GM12878 (cell line): Measurements from ENCODE around the gene DERA. TPM values are rescaled to one million over a fixed set of nuclear protein-coding genes. Genes with fewer than 3 reads are reported as not detected.

ENCODE experiments used
- ATF7 ChIP-seq: fragments of 450-650 bp; IDR thresholded peaks from 2 replicates; pipeline ENCODE4 v1.6.1; 2016; ENCODE audit warnings: low read depth, mild to moderate bottlenecking
- BCL11A ChIP-seq: IDR thresholded peaks from 2 replicates; pipeline ENCODE4 v1.6.1; 2011; ENCODE audit warnings: low read depth, low read length
- CBFB ChIP-seq: IDR thresholded peaks from 2 replicates; pipeline ENCODE4 v1.6.1; 2016; ENCODE audit warnings: antibody characterized with exemption, low read depth
- CHD1 ChIP-seq: IDR thresholded peaks from 2 replicates; pipeline ENCODE4 v1.6.1; 2012; ENCODE audit warnings: low read depth, low read length, improper control_type of control experiment
- CHD2 ChIP-seq: IDR thresholded peaks from 2 replicates; pipeline ENCODE4 v1.6.1; 2011; ENCODE audit warnings: low read depth, low read length, improper control_type of control experiment, borderline replicate concordance
- DPF2 ChIP-seq: fragments of 450-650 bp; IDR thresholded peaks from 2 replicates; pipeline ENCODE4 v1.6.1; 2017; ENCODE audit warnings: mild to moderate bottlenecking
- ESRRA ChIP-seq: IDR thresholded peaks from 2 replicates; pipeline ENCODE4 v1.6.1; 2012; ENCODE audit warnings: mild to moderate bottlenecking, low read length, improper control_type of control experiment
- EZH2 ChIP-seq: IDR thresholded peaks from 2 replicates; pipeline ENCODE4 v1.6.1; 2012; ENCODE audit warnings: low read depth, mild to moderate bottlenecking, control low read depth, inconsistent platforms, low read length, borderline replicate concordance; ENCODE audit not compliant: control insufficient read depth
- GATAD2B ChIP-seq: fragments of 450-650 bp; conservative IDR thresholded peaks from 2 replicates; pipeline ENCODE4 v1.6.1; 2017; ENCODE audit warnings: low read depth, mild to moderate bottlenecking, moderate library complexity
- HDAC2 ChIP-seq: fragments of 200-600 bp; sonication (generic); IDR thresholded peaks from 2 replicates; pipeline ENCODE4 v1.6.1; 2017
- HDAC6 ChIP-seq: fragments of 200-600 bp; sonication (generic); IDR thresholded peaks from one replicate; pipeline ENCODE4 v1.8.0; 2017; ENCODE audit warnings: antibody characterized with exemption; ENCODE audit not compliant: unreplicated experiment
- JUND ChIP-seq: IDR thresholded peaks from 2 replicates; pipeline ENCODE4 v1.6.1; 2012; ENCODE audit warnings: low read depth, mild to moderate bottlenecking, low read length, improper control_type of control experiment, moderate library complexity
- MEF2A ChIP-seq: IDR thresholded peaks from 2 replicates; pipeline ENCODE4 v1.6.1; 2011; ENCODE audit warnings: low read depth, mild to moderate bottlenecking, low read length, moderate library complexity; ENCODE audit not compliant: insufficient read depth
- NRF1 ChIP-seq: conservative IDR thresholded peaks from 2 replicates; pipeline ENCODE4 v1.6.1; 2011; ENCODE audit warnings: mild to moderate bottlenecking, low read depth, low read length, improper control_type of control experiment
- PKNOX1 ChIP-seq: fragments of 450-650 bp; IDR thresholded peaks from 2 replicates; pipeline ENCODE4 v1.6.1; 2016; ENCODE audit warnings: mild to moderate bottlenecking
- POU2F2 ChIP-seq: IDR thresholded peaks from 3 replicates; pipeline ENCODE4 v1.6.1; 2011; ENCODE audit warnings: low read depth, mild to moderate bottlenecking, low read length, borderline replicate concordance
- RBBP5 ChIP-seq: fragments of 200-600 bp; sonication (generic); conservative IDR thresholded peaks from 2 replicates; pipeline ENCODE4 v1.6.1; 2016
- STAT3 ChIP-seq: IDR thresholded peaks from 2 replicates; pipeline ENCODE4 v1.6.1; 2011; ENCODE audit warnings: low read depth, low read length, improper control_type of control experiment
- TCF3 ChIP-seq: IDR thresholded peaks from 2 replicates; pipeline ENCODE4 v1.6.1; 2012; ENCODE audit warnings: low read depth, mild to moderate bottlenecking, low read length, borderline replicate concordance; ENCODE audit not compliant: insufficient read depth
- YY1 ChIP-seq: IDR thresholded peaks from 2 replicates; pipeline ENCODE4 v1.6.1; 2011; ENCODE audit warnings: low read depth, mild to moderate bottlenecking, low read length
- ZNF207 ChIP-seq: fragments of 450-650 bp; IDR thresholded peaks from 2 replicates; pipeline ENCODE4 v1.6.1; 2014; ENCODE audit warnings: antibody characterized with exemption, mild to moderate bottlenecking, borderline replicate concordance
- ZNF274 ChIP-seq: IDR thresholded peaks from one replicate; pipeline ENCODE4 v1.8.0; 2011; ENCODE audit not compliant: insufficient read length, insufficient read depth
- polyA plus RNA-seq, 11 experiments: library from polyadenylated mRNA; depleted of rRNA in 4 of 11; unstranded in 6 of 11; stranded (reverse) in 5 of 11; fragments of >200 nt; fragmentation: Nextera tagmentation in 4 of 11; fragmentation: Illumina TruSeq in 1 of 11; extraction: Ambion mirVana in 4 of 11; extraction: Trizol in 1 of 11; gene quantifications; 1 replicate in 1 of 11; 2 replicates in 10 of 11; pipeline versions ENCODE4 v1.2.1 to v1.2.3, GENCODE V29; 2011 to 2016; ENCODE audit warnings: inconsistent platforms in 2 of 11, missing spikeins in 2 of 11, low read depth in 1 of 11
- total RNA-seq, 4 experiments: library from RNA; depleted of rRNA in 3 of 4; stranded (reverse); fragments of >200 nt in 3 of 4; fragmentation: Illumina TruSeq in 1 of 4; extraction: Trizol in 1 of 4; gene quantifications; 2 replicates each; pipeline versions ENCODE4 v1.2.1 to v1.2.3, GENCODE V29; 2013 to 2021
- TF ChIP-seq, protein P1 (sequence below): fragments of 450-650 bp; IDR thresholded peaks from 2 replicates; pipeline ENCODE4 v1.6.1; 2014; ENCODE audit warnings: mild to moderate bottlenecking
- TF ChIP-seq, protein P2 (sequence below): IDR thresholded peaks from 2 replicates; pipeline ENCODE4 v1.6.1; 2012; ENCODE audit warnings: low read depth, low read length, improper control_type of control experiment
- TF ChIP-seq, protein P3 (sequence below): IDR thresholded peaks from 2 replicates; pipeline ENCODE4 v1.6.1; 2011; ENCODE audit warnings: mild to moderate bottlenecking, low read depth, low read length, moderate library complexity; ENCODE audit not compliant: insufficient replicate concordance
- TF ChIP-seq, protein P4 (sequence below): IDR thresholded peaks from 2 replicates; pipeline ENCODE4 v1.6.1; 2012; ENCODE audit warnings: low read depth, low read length, improper control_type of control experiment

DERA gene
- total and polyA plus RNA-seq, 10 of the 15 experiments (the other 5 are each of a cell fraction or from before 2014, with no cell fraction given), result 34.9 to 97.1 (median 40.8) TPM

DNA sequence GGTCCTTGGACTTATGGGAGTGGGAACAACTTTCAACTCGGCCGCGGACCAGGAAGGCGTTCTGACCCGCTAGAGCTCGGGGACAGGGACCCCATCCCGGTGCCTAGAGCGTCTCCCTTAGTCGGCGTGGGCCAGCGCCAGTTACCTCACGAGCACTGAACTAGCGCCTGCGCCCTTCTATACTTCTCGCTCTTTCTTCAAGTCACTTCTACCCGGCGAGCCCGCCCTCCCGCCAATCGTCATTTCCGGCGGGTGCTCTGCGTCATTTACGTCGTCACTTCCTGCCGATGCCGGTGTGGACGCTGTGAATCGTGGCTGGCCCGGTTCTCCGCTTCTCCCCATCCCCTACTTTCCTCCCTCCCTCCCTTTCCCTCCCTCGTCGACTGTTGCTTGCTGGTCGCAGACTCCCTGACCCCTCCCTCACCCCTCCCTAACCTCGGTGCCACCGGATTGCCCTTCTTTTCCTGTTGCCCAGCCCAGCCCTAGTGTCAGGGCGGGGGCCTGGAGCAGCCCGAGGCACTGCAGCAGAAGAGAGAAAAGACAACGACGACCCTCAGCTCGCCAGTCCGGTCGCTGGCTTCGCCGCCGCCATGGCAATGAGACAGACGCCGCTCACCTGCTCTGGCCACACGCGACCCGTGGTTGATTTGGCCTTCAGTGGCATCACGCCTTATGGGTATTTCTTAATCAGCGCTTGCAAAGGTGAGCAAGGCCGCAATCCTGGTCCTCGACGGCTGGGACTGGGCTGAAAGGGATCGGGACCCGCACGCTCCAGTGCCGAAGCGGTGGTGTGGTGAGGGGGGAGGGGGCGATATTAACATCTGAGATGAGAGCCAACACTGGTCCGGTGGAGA is 28.8 kb upstream of the DERA start, which contains the start of gene STRAP (continued):
- TF ChIP-seq GATAD2B (no peak; the same call in none of the 2 replicates), HDAC6 (no peak), BCL11A (no peak), YY1 (peak; percentile 56; the same call in 1 of the 2 replicates), STAT3 (no peak), CBFB (peak; percentile 70), TCF3 (0 out of 2 replicates have a peak, but pooled peaks have one; percentile 28), CHD2 (no peak), RBBP5 (no peak), ESRRA (no peak), NRF1 (peak; percentile 48; the same call in 1 of the 2 replicates), PKNOX1 (peak; percentile 85), EZH2 (no peak), ZNF207 (no peak; the same call in 1 of the 2 replicates), CHD1 (no peak), DPF2 (peak; percentile 1; the same call in 1 of the 2 replicates), HDAC2 (no peak), ZNF274 (no peak), MEF2A (no peak), JUND (no peak), ATF7 (peak; percentile 66), POU2F2 (peak; percentile 84)
- TF ChIP-seq, protein P1, sequence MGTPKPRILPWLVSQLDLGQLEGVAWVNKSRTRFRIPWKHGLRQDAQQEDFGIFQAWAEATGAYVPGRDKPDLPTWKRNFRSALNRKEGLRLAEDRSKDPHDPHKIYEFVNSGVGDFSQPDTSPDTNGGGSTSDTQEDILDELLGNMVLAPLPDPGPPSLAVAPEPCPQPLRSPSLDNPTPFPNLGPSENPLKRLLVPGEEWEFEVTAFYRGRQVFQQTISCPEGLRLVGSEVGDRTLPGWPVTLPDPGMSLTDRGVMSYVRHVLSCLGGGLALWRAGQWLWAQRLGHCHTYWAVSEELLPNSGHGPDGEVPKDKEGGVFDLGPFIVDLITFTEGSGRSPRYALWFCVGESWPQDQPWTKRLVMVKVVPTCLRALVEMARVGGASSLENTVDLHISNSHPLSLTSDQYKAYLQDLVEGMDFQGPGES, result no peak
- TF ChIP-seq, protein P2, sequence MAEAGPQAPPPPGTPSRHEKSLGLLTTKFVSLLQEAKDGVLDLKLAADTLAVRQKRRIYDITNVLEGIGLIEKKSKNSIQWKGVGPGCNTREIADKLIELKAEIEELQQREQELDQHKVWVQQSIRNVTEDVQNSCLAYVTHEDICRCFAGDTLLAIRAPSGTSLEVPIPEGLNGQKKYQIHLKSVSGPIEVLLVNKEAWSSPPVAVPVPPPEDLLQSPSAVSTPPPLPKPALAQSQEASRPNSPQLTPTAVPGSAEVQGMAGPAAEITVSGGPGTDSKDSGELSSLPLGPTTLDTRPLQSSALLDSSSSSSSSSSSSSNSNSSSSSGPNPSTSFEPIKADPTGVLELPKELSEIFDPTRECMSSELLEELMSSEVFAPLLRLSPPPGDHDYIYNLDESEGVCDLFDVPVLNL, result no peak
- TF ChIP-seq, protein P3, sequence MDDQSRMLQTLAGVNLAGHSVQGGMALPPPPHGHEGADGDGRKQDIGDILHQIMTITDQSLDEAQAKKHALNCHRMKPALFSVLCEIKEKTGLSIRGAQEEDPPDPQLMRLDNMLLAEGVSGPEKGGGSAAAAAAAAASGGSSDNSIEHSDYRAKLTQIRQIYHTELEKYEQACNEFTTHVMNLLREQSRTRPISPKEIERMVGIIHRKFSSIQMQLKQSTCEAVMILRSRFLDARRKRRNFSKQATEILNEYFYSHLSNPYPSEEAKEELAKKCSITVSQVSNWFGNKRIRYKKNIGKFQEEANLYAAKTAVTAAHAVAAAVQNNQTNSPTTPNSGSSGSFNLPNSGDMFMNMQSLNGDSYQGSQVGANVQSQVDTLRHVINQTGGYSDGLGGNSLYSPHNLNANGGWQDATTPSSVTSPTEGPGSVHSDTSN, result no peak
- TF ChIP-seq, protein P4, sequence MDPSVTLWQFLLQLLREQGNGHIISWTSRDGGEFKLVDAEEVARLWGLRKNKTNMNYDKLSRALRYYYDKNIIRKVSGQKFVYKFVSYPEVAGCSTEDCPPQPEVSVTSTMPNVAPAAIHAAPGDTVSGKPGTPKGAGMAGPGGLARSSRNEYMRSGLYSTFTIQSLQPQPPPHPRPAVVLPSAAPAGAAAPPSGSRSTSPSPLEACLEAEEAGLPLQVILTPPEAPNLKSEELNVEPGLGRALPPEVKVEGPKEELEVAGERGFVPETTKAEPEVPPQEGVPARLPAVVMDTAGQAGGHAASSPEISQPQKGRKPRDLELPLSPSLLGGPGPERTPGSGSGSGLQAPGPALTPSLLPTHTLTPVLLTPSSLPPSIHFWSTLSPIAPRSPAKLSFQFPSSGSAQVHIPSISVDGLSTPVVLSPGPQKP, result peak; percentile 23; the same call in 1 of the 2 replicates
